GM19452 (cell line): ENCODE results near the gene MAP2K6.
A peak's percentile ranks its signal among the peaks of the same experiment; 100 is the strongest.

Experiments used
- ATAC-seq: cut with Tn5 transposase; IDR thresholded peaks from one replicate; pipeline ENCODE4 v1.9.1; 2021; ENCODE audit not compliant: unreplicated experiment

The MAP2K6 gene

DNA sequence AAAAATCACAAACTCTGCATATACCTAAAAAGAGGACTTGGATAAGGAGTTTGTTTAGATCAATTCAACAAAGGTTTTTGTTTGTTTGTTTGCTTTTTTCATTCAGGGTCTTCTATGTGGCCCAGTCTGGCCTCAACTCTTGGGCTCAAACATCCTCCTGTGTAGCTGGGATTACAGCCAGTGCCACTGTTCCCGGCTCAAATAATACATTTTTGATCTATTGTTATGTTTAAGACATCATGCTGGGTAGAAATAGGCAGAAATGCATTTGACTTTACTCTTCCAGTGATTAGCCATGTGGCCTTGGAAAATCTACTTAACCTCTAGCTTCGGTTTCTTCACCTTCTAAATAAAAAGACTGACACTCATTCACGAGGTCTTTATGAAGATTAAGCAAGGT lies 11.5 kb downstream of the MAP2K6 start:
- ATAC-seq: no peak

DNA sequence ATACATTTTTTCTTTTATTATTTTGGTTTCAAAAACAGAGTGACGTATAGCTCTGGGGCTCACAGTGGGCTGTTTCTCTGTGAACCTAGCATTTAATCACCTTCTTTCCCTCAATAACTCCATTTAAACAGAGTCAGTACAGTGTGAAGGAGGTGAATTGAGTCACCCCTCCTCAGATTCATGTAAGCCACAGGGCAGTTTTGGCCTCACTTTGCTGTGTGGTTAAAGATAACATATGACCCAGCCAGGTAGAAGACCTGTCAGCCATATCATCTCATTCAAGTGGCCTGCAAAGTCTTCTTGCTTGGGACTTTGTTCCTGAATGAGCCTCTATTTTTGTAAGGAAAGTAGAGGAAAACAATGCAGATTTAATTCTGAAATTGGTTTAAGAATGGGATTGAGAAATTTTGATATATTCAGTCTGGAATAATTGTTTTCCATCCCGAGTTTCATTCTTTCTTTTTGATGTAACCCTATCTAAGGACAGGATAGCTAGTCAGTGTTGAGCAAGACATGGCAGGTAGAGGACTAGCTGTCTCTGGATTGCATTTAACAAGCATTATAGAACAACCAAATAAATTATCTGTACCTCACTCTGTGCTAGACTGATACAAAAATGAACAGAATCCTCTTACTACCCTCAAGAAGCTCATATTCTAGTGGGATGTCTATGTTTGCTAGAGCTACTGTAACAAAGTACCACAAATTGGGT lies 13.1 kb downstream of the MAP2K6 start:
- ATAC-seq: no peak

DNA sequence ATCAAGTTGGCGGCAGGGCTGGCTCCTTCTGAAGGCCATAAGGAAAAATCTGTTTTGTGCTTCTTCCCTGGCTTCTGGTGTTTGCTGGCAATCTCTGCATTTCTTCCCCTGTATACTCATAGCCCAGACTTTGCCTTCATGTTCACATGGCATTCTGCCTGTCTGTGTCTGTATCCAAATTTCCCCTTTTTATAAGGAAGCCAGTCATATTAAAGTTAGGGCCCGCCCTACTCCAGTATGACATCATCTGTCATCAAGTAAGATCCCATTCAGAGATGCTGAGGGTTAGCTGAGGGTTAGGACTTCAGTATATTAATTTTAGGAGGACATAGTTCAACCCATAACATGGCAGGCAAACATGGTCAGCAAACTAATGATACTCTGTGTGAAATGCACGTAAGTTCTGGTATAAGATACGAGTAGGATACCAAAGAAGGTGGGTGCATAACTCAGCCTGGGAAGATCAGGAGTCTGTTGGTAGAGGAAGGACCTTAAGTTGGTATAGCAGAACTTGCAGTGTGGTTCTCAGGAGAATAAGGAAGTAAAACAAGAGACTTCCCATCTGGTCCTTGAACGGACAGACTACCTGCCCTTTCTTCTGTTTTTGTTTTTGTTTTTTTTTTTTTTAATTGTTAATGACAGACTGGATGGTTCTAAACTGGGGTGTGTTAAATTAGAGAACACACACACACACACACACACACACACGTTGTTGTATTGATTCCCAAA lies 13.9 kb downstream of the MAP2K6 start:
- no peak for ATAC-seq

DNA sequence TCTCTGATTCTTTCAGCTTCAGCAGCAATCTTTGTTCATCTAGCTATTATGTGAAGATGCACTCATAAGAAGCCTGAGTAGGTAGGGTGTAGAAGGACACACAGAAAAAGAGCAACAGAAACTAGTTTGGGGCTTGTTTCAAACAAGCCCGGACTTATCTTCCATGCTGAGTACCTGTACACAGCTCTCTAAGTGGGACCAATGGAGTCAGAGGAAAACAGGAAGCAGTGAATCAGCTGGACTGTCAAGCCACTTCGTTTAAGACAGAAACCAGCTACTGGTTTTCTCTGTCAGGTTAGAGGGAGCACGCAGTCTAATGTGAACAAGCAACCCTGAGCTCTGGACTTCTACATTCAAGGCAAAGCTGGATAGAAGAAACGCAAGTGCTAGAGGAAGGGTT lies 16.0 kb downstream of the MAP2K6 start:
- peak; percentile 57 for ATAC-seq

DNA sequence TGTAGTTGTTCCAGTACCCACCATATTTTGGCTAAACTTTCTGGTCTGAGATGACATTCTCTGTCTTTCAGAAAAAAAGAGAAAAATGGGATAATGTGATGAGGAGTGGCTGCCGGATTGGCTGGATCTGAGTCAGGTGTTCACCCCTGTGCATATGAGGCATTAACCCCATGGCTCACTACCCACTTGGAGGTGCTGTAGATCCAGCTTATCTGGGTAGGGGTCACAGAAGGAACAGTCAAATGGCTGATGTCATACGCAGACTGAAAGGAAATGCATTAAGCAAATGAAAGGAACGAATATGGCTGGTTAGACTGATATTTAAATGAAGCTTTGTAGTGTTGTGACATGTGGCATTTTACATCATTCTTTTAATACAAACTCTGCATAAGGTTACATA lies 17.3 kb downstream of the MAP2K6 start:
- ATAC-seq: no peak

DNA sequence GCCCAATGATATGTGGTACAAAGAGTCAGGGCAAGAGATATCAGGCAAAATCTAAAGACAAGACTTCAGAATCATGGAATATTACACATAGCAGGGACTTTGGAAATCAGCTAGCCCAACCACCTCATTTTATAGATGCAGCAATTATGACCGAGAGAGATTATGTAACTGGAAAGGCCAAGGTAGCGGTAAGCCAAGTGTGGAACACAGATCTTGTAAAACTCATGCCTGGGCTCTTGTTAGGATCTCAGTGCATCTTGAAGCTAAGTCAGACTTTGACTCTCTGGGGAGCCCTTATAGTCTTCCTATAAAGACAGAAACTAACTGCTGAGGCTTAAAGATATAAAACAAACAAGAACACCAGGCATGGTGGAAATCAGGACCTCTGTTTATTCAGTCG lies 18.6 kb downstream of the MAP2K6 start:
- no peak for ATAC-seq

DNA sequence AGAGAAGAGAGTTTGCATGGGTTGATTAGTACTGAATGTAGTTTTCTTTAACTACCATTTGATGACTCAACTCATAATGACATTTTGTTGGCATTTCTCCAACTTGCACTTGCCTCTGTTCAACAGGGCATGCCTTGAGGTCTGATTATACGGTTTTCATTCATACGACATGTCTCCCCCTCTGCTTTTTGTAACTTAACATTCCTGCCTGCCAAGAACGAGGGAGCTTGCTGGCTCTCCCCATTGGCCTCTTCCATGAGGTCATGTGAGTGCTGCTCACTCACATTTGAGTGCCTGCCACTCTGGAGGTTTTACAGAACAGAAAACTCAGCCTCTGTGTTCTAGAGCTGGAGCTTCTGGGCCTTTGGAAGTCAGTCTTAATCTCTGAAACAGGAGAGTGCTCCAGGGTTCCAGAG lies 19.7 kb downstream of the MAP2K6 start:
- ATAC-seq: no peak

DNA sequence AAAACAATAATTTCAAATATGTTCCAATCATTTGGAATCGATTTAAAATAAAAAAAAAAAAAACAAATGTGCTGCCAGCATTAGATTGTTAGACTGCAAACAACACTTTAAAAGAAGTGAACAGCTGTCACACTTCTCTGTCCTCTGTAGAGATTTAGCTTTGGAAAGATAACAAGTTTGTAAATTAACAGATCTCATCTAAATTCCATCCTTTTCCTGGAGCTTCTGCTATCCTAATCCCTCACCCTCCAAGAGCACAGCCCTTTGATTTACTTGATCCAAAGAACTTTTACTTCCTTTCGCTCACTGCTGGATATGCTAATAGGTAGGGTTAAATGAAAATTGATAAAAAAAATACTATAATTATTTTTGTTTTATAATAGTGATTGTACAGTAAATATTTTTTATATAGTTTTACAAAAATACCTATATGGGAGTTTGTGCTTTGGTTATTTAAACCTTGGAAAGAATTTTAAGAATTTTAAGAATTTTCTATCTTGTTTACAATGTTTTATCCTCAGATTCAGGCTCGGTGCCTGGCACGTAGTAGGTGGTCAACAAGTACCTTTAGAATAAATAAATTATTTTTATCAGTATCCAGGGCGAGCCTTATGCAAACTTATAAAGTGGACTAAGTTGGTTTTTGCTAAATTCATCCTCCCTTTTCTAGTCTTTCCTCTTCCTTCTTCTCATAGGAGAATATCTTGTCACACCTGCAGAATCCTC lies 21.6 kb downstream of the MAP2K6 start:
- no peak for ATAC-seq

DNA sequence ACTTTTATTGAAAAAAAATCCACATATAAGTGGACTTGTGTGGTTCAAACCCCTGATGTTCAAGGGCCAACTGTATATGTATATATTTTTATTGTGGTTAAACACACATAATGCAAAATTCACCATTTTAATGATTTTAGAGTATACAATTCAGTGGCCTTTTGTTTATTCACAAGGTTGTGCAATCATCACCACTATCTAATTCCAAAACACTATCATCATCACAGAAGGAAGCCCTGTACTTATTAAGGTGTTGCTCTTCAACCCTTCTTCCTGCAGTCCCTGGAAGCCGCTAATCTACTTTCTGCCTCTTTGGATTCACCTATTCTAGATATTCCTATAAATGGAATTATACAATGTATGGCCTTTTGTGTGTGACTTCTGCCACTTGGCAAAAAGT lies 23.0 kb downstream of the MAP2K6 start:
- ATAC-seq: no peak

DNA sequence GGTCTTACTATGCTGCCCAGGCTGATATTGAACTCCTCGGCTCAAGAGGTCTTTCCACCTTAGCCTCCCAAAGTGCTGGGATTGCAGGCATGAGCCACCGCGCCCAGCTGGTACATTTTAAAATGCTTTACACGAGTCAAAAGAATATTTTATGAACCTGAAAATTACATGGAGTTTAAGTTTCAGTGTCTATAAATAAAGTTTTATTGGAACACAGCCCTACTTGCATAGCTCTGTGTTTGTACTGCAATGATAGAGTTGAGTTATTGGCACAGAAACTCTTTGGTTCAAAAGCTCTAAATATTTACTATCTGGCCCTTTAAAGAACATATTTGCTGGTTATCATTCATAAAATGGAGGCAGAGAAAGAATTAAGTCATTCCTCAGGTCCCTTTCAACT lies 24.3 kb downstream of the MAP2K6 start:
- ATAC-seq: no peak

DNA sequence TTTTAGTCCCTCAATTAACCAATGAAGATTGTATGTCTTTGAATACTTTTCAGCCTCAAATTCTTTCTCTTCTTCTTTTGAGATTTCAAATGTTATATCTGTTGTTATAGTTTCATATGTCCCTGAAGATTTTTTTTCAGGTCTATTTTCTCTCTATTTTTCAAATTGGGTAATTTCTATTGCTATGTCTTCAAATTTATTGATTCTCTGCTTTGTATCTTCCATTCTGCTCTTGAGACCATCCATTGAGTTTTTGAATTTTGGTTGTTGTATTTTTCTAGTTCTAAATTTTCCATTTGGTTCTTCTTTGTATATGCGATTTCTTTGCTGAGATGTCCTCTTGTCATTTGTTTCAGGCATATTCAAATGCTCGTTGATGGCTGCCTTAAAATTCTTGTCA lies 26.7 kb downstream of the MAP2K6 start:
- no peak for ATAC-seq

DNA sequence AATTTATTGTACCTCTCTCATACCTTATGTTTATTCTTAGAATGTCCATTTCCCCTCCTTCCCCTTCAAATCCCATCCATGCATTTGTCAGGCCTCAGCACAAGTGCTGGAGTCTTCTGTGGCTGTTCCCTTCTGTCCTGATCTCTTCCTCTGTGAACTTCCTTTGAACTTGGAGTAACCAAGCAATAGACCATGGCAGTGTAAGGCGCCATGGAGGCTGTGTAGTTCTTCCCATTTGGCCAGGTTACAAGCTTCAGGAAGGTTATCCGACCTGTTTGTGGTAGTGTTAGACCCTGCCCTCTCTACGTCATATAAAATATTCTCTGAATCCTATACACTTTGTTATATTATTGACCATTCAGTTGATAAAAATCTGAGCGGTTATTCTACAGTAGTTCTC lies 28.6 kb downstream of the MAP2K6 start:
- ATAC-seq: no peak

DNA sequence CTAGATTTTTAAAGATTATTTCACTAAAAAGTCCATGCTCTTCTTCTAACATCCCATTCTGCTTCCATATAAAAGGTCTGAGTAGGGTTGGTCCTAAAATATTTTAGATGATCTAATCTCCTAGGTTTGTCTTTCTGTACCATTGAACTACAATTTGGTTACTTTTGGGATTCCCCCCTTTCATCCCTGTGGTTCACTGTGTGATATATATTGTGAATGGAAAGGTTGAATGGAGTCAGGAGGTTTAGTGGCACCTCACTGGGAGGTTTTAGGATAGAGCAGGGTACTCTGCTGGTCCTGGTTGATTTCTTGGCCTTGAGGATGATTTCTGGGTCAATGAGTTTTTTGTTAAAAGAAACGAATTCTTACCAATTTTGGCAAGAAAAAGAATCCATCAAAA lies 29.5 kb downstream of the MAP2K6 start:
- no peak for ATAC-seq

DNA sequence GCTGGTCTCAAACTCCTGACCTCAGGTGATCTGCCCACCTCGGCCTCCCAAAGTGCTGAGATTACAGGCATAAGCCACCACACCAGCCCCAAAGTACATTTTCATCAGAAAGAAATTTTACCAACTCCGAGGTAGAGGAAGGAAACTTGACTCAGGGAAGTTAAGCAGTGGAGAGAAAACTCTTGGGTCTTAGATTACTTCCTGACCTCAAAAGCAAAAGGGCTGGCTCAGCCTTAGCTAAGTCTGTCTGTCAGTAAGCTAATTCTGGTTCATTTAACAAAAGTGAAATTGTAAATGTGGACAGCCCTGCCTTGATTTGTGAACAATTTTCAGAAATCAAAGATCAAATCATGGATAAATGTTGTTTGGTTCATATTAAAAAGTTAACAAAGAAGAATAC lies 30.6 kb downstream of the MAP2K6 start:
- no peak for ATAC-seq

DNA sequence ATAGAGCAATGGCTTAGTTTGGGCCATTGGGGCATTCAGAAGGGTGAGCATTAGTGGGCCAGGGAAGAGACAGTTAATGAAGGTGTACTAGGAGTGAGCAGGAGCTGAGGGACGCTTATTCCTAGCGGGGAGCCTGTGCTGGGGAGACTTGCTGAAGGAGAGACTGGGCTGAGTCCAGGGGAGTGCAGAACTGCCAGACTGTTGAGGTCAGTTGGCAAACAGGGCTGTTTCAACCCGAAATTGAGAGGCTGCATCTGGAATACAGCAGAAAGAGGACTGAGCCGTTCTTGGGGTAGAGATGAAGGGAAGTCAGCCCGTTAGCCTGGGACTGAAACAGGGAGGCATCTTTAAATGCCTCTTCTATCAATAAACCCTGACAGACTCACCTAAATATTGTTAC lies 33.2 kb downstream of the MAP2K6 start:
- ATAC-seq: no peak

DNA sequence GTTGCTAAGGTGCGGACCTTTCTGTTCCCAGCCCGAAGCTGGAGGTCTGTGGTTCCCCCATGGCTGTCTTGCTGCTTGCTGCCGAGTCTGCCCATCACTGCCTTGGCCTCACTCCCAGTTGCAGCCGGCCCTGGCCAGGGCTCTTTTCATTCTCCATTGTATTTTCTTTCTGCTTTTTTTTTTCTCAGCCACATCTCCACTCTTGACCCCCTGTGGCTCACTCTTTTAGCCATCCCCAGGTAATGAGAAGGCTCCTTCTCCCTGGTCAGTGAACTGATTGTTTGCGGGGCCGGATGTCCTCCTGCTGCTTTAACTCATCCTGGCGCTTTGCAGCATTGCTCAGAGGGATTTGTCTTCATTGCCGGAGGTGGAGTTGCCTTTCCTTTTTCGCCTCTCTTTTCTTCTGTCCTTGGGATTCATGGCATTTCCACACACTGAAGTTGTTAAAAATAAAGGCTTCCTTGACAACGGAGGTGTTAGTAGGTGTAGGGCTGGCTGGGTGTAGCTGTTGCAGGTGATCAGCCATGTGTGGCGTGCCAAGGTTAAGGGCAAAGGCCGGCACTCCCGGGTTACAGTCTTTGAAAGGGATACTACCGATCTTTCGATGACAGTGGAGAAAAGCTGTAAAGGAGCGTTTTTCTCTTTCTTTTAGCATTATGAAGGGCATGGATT lies 34.1 kb downstream of the MAP2K6 start:
- no peak for ATAC-seq

DNA sequence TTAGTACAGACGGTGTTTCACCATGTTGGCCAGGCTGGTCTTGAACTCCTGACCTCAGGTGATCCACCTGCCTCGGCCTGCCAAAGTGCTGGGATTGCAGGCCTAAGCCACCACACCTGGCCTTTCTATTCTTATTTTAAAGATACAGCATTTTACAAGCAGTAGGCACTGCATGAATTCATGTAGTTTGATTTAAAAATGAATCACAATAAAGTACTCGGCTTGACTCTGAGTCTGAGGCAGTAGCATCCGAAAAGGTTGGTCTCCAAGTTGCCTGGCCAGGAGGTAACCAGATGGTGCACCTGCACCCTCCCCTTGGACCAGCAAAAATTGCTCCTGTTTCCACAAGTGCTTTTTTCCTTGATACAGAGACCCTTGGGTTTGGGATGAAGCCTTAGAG lies 35.6 kb downstream of the MAP2K6 start:
- no peak for ATAC-seq

DNA sequence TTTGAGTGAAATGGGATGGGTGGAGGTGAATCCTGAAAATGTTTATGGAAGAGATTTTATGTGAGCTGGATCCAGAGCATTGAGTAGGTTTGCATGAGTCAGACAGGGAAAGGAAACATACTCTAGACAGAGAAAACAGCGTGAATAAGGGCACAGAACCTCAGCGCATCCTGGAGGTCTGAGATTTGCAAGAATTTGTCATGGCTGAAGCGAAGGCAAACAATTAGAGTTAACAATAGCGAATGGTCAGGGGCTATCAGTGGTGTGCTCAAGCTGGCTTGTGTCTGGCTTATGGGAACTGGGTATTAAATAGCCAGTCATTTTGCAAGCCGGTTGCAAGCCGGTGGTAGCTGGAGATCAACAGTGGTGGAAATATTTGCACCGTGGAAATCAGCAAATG lies 36.4 kb downstream of the MAP2K6 start:
- ATAC-seq: no peak

DNA sequence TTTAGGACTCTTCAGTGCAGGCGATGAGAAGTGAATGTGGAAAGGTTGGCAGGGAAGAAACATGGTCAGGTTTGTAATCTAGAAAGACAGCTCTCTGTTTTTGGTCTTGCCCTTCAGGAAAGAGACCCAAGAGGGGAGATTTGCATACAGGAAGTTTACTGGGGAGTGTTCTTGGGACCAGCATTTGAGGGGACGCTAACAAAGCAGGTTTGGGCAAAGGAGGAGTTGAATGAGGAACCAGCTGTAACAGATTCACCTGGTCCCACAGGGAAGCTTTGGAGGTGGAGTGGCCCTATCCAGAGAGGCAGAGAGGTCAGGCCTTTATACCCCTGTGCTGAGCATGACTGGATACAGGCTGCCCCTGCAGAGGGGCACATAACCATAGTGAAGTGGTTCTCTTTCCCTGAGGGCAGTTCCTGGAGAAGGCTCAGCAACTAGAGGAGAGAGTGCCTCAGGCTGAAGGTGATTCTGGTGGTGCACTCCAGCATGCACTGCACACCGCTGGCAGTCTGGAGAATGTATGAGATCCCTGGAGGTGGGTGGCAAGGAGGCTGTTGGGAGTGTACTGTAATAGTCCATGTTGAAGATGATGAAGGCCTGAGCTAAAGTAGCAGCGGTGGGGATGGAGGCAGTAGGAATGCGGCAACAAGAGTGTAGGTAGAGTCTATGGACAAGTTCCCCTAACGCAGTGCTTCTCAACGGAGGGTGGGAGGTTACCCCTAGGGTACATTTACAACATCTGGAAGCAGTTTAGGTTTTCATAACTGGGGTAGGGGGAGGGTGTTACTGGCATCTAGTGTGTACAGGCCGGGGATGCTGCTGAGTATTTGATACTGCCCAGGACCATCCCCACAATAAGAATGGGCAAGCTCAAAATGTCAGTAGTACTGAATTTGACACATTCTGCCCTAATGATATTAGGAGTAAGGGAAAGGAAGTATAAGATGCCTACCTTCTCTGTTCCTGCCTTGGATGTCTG lies 37.2 kb downstream of the MAP2K6 start:
- ATAC-seq: peak; percentile 75

DNA sequence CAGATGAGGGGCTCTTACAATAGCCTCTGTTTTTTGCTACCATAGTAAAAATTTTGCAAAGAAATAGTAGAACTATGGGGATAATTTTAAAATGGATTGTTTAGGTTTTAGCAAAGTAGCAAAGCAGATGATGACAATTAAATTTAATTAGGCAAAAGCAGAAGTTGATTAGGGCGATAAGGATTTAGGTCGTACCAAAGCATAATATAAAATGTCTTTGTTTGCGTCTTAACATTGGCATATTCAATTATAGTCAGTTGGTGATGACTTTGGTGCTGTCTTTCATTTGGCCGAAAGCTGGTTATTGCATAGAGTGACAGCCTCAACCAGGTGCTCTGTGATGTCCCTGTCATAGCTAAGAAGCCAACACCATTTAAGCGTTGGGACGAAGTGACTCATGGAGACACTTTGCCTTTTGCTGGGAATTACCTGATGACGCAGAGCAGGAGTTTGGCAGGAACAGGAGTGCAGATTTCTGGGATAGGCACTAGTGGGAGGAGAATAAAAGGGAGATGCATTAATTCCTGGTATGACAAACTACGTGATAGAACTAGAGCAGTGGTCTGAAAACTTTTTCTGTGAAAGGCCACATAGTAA lies 38.3 kb downstream of the MAP2K6 start:
- no peak for ATAC-seq
